ENCODE data around the gene ZNF189.

Gene ZNF189

DNA sequence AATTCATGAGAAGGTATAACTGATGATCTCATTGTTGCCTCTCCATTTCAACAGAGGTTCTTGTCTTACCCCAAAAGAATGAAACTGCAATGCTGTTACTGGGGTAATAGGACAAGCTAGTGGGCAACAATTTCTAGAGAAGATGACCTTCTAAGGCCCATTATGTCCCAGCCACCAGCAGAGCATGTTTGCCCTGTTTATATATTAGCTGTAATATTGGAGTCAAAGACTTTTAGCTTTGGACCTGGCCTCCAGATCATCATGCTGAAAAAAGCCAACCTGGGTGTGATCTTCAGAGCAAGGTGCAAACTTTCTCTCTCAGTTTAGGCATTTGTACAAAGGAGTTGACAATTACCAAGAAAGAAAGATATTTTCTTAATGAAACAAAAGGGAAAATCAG, 33.5 kb downstream of the ZNF189 start:
- POLR2A ChIA-PET, result interaction anchor here (0.7 kb wide), 1 partner anchor 34 kb away, joined by 3 read pairs; the partner anchor contains the start of genes MRPL50 and ZNF189
- CTCF ChIA-PET, result no interaction called here
- no peak for DNase-seq (ENCODE audit: extremely low spot score)
- TF ChIP-seq ZNF384 (IDR thresholded peaks at IDR 0.05) (no peak), ELF4 (IDR thresholded peaks at IDR 0.05) (no peak)

DNA sequence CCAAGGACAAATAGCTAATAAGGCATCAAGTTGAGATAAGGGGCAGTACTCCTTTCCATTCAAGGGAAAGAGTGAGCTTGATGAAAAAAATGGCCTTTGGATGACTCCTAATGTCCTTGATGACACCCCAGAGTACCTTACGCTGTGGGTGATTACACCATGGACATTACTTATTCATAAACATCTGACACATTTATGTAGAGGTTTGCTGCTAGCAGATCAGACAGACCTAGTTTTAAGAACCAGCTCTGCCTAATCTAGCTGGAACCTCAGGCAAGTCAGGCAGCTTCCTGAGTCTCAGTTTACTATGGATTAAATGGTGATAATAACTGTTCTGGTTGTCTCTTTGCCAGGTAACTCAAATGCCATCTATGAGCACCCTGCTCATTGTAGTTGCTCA, 34.1 kb downstream of the ZNF189 start:
- CTCF ChIA-PET, result no interaction called here
- TF ChIP-seq ZNF384 (IDR thresholded peaks at IDR 0.05) (no peak), HDGF (IDR thresholded peaks at IDR 0.05; ENCODE audit: borderline replicate concordance) (no peak), BHLHE40 (IDR thresholded peaks at IDR 0.05; ENCODE audit: borderline replicate concordance) (no peak), FOXA1 (IDR thresholded peaks at IDR 0.05) (no peak), SUZ12 (IDR thresholded peaks at IDR 0.05) (no peak), TARDBP (IDR thresholded peaks at IDR 0.05) (no peak), SP1 (IDR thresholded peaks at IDR 0.05) (no peak), NFRKB (IDR thresholded peaks at IDR 0.05) (no peak), FOXM1 (IDR thresholded peaks at IDR 0.05; ENCODE audit: borderline replicate concordance) (no peak), LEF1 (IDR thresholded peaks at IDR 0.05; ENCODE audit: borderline replicate concordance) (no peak), L3MBTL2 (conservative IDR thresholded peaks at IDR 0.05) (no peak)
- TF ChIP-seq, protein P1, sequence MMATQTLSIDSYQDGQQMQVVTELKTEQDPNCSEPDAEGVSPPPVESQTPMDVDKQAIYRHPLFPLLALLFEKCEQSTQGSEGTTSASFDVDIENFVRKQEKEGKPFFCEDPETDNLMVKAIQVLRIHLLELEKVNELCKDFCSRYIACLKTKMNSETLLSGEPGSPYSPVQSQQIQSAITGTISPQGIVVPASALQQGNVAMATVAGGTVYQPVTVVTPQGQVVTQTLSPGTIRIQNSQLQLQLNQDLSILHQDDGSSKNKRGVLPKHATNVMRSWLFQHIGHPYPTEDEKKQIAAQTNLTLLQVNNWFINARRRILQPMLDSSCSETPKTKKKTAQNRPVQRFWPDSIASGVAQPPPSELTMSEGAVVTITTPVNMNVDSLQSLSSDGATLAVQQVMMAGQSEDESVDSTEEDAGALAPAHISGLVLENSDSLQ (IDR thresholded peaks at IDR 0.05), result no peak
- POLR2A ChIA-PET, result interaction anchor here (0.7 kb wide), 1 partner anchor 34 kb away, joined by 3 read pairs; the partner anchor contains the start of genes MRPL50 and ZNF189
- no peak for DNase-seq (ENCODE audit: extremely low spot score)

DNA sequence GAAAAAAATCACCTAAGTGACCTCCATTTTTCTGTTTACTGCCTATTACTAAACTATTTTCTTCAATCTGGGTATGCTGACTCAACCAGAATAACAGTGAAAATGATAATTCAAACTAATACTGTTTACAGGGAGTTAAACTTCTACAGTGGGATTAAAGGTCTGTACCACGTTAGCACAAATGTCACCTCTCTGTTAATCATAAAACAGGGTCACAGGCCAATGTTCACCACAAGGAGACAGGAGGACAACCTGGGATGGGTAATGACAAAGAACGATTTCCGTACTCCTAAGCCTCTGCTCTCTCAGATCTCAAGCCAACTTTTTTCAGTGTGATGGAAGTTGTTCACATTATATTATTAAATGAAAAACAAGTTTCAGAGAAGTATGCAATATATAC, 34.6 kb downstream of the ZNF189 start:
- DNase-seq (ENCODE audit: extremely low spot score), result no peak
- no peak for TF ChIP-seq ARNT (IDR thresholded peaks at IDR 0.05)
- TF ChIP-seq FOXA1 (IDR thresholded peaks at IDR 0.05), result no peak
- TF ChIP-seq SP1 (IDR thresholded peaks at IDR 0.05), result no peak
- ChIA-PET CTCF (no interaction called here), POLR2A (no interaction called here)

DNA sequence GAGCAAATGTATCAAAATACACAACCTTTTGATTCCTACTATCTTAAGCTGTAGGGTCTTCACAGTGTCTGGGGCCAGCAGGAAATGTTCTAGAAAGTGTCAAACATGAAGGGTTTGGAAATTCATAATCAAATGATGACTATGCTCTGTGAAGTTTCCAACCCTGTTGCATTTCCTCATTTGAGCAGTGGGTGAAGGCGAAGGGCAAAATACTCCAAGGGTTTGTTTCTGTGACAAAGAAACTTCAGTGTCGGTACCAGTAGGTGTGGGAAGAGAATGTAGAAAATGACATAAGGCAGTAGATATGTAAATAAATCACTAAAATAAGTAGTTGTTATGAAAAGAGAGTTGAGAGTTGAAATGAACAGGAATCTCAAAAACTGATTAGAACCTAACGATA, 36.3 kb downstream of the ZNF189 start:
- TF ChIP-seq L3MBTL2 (conservative IDR thresholded peaks at IDR 0.05) (no peak), NFRKB (IDR thresholded peaks at IDR 0.05) (no peak), FOXA1 (IDR thresholded peaks at IDR 0.05) (no peak), SUZ12 (IDR thresholded peaks at IDR 0.05) (no peak)
- TF ChIP-seq, protein P1 (IDR thresholded peaks at IDR 0.05), result no peak
- ChIA-PET POLR2A (interaction anchor here (1.2 kb wide), 1 partner anchor 14 kb away, joined by 3 read pairs; no protein-coding TSS in a partner anchor), CTCF (no interaction called here)
- no peak for DNase-seq (ENCODE audit: extremely low spot score)

DNA sequence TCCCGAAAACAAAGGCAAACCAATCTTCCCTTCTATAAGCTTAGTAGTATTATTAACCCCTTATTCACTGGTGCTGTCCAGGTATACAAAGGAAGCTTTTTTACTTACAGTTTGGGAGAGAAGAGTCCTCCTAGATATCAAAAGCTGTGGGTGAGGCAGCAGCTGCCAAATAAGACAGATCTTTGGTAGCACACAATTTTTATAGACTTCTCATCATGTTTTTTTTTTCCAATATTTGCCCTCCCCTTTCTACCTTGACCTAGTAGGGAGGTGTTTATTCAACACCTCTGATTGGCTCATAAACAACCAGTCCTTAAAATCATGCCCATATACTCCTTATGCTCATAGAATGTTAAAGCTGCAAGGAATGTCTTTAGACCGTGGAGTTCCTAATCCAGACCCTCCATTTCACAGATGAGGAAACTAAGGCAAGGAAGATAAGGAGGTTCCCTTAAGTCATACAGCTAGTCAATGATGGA, 37.0 kb downstream of the ZNF189 start, which contains the start of gene ALDOB:
Gene ALDOB, minus strand, starts transcription at position 174 of the 479 bp plus-strand sequence. CDS start 4,887 bp downstream, outside the sequence.
- ChIA-PET POLR2A (interaction anchor here (1.2 kb wide), 1 partner anchor 13 kb away, joined by 3 read pairs; no protein-coding TSS in a partner anchor), CTCF (no interaction called here)
- DNase-seq (ENCODE audit: extremely low spot score), result no peak
- TF ChIP-seq FOXM1 (IDR thresholded peaks at IDR 0.05; ENCODE audit: borderline replicate concordance) (no peak), SUZ12 (IDR thresholded peaks at IDR 0.05) (no peak), SP1 (IDR thresholded peaks at IDR 0.05) (no peak)

DNA sequence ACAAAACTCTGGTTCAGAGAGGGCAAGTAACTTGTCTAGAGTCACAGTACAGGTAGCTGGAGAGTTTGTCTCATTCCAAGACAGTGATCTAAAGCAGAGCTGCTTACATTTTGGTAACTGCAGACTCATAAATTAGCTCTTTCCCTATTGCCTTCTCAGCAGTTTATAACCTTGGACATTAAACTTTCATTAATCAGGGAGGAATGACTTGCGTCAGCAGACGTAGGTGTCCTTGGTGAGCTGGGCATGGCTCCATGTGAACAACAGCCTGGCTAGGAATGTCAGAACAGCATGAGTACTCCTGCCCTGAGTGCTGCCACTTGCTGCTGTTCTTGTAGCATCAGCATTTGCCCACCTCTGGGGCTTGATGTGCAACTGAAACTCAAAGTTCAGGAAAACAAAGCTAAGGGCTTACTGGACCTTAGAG, 39.2 kb downstream of the ZNF189 start:
- ChIA-PET CTCF (interaction anchor here (0.9 kb wide), 1 partner anchor 11 kb away, joined by 3 read pairs; no protein-coding TSS in a partner anchor), POLR2A (no interaction called here)
- no peak for TF ChIP-seq TARDBP (IDR thresholded peaks at IDR 0.05)
- TF ChIP-seq ARNT (IDR thresholded peaks at IDR 0.05), result no peak
- TF ChIP-seq ZNF384 (IDR thresholded peaks at IDR 0.05), result no peak
- no peak for TF ChIP-seq FOXM1 (IDR thresholded peaks at IDR 0.05; ENCODE audit: borderline replicate concordance)
- TF ChIP-seq SUZ12 (IDR thresholded peaks at IDR 0.05), result no peak
- TF ChIP-seq LEF1 (IDR thresholded peaks at IDR 0.05; ENCODE audit: borderline replicate concordance), result no peak
- TF ChIP-seq CTBP1 (IDR thresholded peaks at IDR 0.05; ENCODE audit: borderline replicate concordance), result no peak
- TF ChIP-seq SP1 (IDR thresholded peaks at IDR 0.05), result no peak
- TF ChIP-seq, protein P1 (IDR thresholded peaks at IDR 0.05), result no peak
- no peak for TF ChIP-seq FOXK2 (IDR thresholded peaks at IDR 0.05)
- TF ChIP-seq FOXA1 (IDR thresholded peaks at IDR 0.05), result no peak
- no peak for TF ChIP-seq HDGF (IDR thresholded peaks at IDR 0.05; ENCODE audit: borderline replicate concordance)
- TF ChIP-seq BHLHE40 (IDR thresholded peaks at IDR 0.05; ENCODE audit: borderline replicate concordance), result no peak
- TF ChIP-seq L3MBTL2 (conservative IDR thresholded peaks at IDR 0.05), result no peak
- TF ChIP-seq NFRKB (IDR thresholded peaks at IDR 0.05), result no peak
- no peak for TF ChIP-seq ELF4 (IDR thresholded peaks at IDR 0.05)
- DNase-seq (ENCODE audit: extremely low spot score), result no peak

DNA sequence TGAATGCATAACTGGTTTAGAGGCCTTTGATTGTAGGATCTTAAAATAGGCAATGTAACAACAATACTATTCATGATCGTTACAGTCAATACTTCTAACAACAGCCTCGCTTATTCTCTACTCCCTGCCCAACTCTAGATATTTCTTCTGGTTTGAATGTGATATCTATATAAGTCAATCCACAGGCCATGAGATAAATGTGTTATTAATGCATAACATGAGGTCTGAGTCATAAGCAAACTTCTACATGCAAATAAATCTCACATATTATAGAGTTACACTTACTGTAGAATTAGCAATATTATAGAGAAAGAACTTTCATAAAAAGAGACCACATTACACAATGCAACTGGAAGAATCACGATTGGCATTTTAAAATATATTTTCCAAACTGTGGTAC, 39.9 kb downstream of the ZNF189 start:
- DNase-seq (ENCODE audit: extremely low spot score), result no peak
- TF ChIP-seq FOXK2 (IDR thresholded peaks at IDR 0.05) (no peak), FOXA1 (IDR thresholded peaks at IDR 0.05) (no peak), BHLHE40 (IDR thresholded peaks at IDR 0.05; ENCODE audit: borderline replicate concordance) (no peak), HDGF (IDR thresholded peaks at IDR 0.05; ENCODE audit: borderline replicate concordance) (no peak), NFRKB (IDR thresholded peaks at IDR 0.05) (no peak), TARDBP (IDR thresholded peaks at IDR 0.05) (no peak), FOXM1 (IDR thresholded peaks at IDR 0.05; ENCODE audit: borderline replicate concordance) (no peak), CTBP1 (IDR thresholded peaks at IDR 0.05; ENCODE audit: borderline replicate concordance) (no peak), SP1 (IDR thresholded peaks at IDR 0.05) (no peak), ELF4 (IDR thresholded peaks at IDR 0.05) (no peak), ARNT (IDR thresholded peaks at IDR 0.05) (no peak), L3MBTL2 (conservative IDR thresholded peaks at IDR 0.05) (no peak), LEF1 (IDR thresholded peaks at IDR 0.05; ENCODE audit: borderline replicate concordance) (no peak), SUZ12 (IDR thresholded peaks at IDR 0.05) (no peak), ZNF384 (IDR thresholded peaks at IDR 0.05) (no peak)
- TF ChIP-seq, protein P1 (IDR thresholded peaks at IDR 0.05), result no peak
- ChIA-PET POLR2A (no interaction called here), CTCF (interaction anchor here (0.9 kb wide), 1 partner anchor 11 kb away, joined by 3 read pairs; no protein-coding TSS in a partner anchor)

Measured in HEK293T (cell line).